GM23248 (cell line): ENCODE measurements around the gene ZNF277.

ENCODE experiments used
- EZH2 ChIP-seq: fragments of 200-600 bp; sonication (generic); IDR thresholded peaks from 2 replicates; pipeline ENCODE4 v1.6.1; 2018; ENCODE audit warnings: antibody characterized with exemption, mild to moderate bottlenecking; ENCODE audit not compliant: insufficient read depth, poor library complexity, severe bottlenecking
- EZH2phosphoT487 ChIP-seq: fragments of 200-600 bp; sonication (generic); IDR thresholded peaks from 2 replicates; pipeline ENCODE4 v1.6.1; 2018; ENCODE audit warnings: antibody characterized with exemption, moderate library complexity, mild to moderate bottlenecking, low read depth; ENCODE audit not compliant: insufficient read depth

DNA sequence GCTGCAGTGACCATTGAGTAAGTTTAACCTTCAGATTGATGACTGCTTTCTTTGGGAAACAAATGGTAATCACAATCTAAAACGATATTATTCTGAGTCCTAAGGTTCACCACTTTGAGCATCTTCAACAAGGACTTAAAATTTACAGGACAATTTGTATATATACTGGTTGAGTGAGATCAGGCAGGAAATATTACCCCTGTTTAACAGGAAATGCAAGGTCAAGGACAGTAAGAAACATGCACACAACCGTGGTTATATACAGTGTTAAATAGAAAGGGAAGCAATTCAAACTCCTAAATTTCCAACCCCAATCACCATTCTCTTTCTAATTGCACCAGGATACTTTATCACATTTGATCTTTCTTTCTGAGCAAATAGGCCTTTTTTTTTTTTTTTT is 96.1 kb downstream of the ZNF277 start:
- no peak for TF ChIP-seq EZH2
- no peak for TF ChIP-seq EZH2phosphoT487
